ENCODE data around the gene NDUFS4. TPM values are rescaled to one million over a fixed set of nuclear protein-coding genes. Genes with fewer than 3 reads are reported as not detected.
"Not testable (repeated sequence)": the region's sequence is repeated elsewhere in the genome, so short reads cannot be mapped to it uniquely, and the experiment has no call there.

The NDUFS4 gene
- total RNA-seq, 1 donor from 2014 or later: 62.9 TPM

DNA sequence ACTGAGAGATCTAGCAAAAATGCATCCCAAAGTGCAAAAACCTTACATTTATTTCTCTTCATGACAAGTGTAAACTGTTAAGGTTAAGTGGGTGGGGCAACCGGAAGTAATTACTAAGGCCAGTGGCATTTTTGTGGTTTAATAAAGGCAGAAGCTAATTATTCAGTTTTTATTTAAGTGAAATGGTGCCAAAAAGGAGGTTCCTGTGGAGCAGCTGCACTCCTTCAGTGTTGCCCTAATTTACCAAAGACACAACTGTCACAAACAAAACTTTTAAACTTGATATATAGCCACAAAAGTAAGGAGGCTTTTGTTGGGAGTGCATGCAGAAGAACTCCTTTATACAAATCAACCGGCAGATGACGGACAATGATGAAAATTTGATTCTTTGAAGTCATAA is 81.6 kb downstream of the NDUFS4 start:
- Histone ChIP-seq H3K36me3 (no peaks in the 10 kb centered on the region), H3K27me3 (no peaks in the 10 kb centered on the region), H3K27ac (no peak overlapping the region), H3K4me1 (peaks cover 19% of the 10 kb centered on the region), H3K4me3 (no peak overlapping the region), H3K9me3 (no peaks in the 10 kb centered on the region)
- DNase-seq (ENCODE audit: extremely low spot score in 2 of 2): no peak
- TF ChIP-seq POLR2AphosphoS5 (IDR thresholded peaks at IDR 0.05; ENCODE audit: insufficient read depth in 1 of 2, low read depth in 1 of 2) (no peak), POLR2A (IDR thresholded peaks at IDR 0.05) (no peak)
- TF ChIP-seq, protein P1, sequence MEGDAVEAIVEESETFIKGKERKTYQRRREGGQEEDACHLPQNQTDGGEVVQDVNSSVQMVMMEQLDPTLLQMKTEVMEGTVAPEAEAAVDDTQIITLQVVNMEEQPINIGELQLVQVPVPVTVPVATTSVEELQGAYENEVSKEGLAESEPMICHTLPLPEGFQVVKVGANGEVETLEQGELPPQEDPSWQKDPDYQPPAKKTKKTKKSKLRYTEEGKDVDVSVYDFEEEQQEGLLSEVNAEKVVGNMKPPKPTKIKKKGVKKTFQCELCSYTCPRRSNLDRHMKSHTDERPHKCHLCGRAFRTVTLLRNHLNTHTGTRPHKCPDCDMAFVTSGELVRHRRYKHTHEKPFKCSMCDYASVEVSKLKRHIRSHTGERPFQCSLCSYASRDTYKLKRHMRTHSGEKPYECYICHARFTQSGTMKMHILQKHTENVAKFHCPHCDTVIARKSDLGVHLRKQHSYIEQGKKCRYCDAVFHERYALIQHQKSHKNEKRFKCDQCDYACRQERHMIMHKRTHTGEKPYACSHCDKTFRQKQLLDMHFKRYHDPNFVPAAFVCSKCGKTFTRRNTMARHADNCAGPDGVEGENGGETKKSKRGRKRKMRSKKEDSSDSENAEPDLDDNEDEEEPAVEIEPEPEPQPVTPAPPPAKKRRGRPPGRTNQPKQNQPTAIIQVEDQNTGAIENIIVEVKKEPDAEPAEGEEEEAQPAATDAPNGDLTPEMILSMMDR (IDR thresholded peaks at IDR 0.05): no peak
- intact Hi-C loops (cut with DNase I): no loop called here

DNA sequence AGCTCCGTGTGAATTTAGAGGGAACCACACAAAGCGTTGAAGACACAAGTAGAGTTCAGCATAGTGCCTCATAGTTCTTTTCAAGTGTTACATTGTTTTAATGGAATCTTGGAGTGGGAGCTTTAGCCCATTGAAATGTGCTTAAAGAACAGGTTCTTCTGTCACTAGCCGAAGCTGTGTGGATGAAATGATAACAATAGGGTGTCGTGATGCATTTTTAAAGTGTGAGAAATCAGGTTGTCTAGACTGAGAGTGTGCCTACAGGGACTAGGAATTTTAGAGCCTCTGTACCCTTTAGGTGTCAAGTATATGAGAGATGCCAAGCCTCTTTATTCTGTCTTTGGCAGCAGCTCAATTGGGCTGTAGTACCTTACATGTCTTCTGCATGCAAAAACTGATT is 83.0 kb downstream of the NDUFS4 start:
- no peaks in the 10 kb centered on the region for H3K9me3 ChIP-seq
- intact Hi-C loops (cut with DNase I): no loop called here
- H3K4me3 ChIP-seq: no peak overlapping the region
- no peaks in the 10 kb centered on the region for H3K27me3 ChIP-seq
- no peaks in the 10 kb centered on the region for H3K36me3 ChIP-seq
- peaks cover 19% of the 10 kb centered on the region for H3K4me1 ChIP-seq
- DNase-seq (ENCODE audit: extremely low spot score in 2 of 2): no peak
- no peak overlapping the region for H3K27ac ChIP-seq
- TF ChIP-seq, protein P1 (IDR thresholded peaks at IDR 0.05): no peak
- TF ChIP-seq POLR2A (IDR thresholded peaks at IDR 0.05) (no peak), POLR2AphosphoS5 (IDR thresholded peaks at IDR 0.05; ENCODE audit: insufficient read depth in 1 of 2, low read depth in 1 of 2) (no peak)

DNA sequence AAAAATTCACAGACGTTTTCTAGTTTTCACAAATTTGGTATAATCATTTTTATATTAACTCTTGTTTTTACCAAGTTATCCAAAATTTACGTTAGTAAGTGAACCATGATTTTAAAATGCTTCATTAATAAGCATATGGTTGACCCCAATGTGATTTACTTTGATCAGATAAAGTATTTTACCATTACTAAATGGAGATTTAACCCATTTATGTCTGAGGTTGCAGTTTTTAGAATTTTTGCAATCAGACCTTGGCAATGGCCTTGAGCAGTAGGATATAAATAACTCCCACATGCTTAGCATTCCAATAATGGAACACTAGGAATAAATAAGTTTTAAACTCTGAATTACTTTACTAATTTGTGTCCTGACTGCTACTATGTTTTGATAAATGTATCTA is 84.6 kb downstream of the NDUFS4 start:
- DNase-seq (ENCODE audit: extremely low spot score in 2 of 2): no peak
- Histone ChIP-seq H3K27ac (no peak overlapping the region), H3K27me3 (no peaks in the 10 kb centered on the region), H3K4me3 (no peak overlapping the region), H3K4me1 (peaks cover 19% of the 10 kb centered on the region), H3K36me3 (no peaks in the 10 kb centered on the region), H3K9me3 (no peaks in the 10 kb centered on the region)
- intact Hi-C loops (cut with DNase I): no loop called here
- TF ChIP-seq, protein P1 (IDR thresholded peaks at IDR 0.05): no peak
- no peak for TF ChIP-seq POLR2AphosphoS5 (IDR thresholded peaks at IDR 0.05; ENCODE audit: insufficient read depth in 1 of 2, low read depth in 1 of 2)
- TF ChIP-seq POLR2A (IDR thresholded peaks at IDR 0.05): no peak

DNA sequence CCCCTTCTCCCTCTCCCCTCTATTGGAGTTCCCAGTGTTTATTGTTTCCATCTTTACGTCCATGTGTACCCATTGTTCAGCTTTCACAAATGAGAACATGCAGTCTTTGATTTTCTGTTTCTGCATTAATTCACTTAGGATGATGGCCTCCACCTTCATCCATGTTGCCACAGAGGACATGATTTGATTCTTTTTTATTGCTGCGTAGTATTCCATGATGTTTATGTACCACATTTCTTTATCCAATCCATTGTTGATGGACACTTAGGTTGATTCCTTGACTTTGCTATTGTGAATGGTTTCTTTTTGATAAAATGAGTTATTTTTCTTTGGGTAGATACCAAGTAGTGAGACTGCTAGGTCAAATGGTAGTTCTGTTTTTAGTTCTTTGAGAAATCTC is 88.9 kb downstream of the NDUFS4 start:
- no peaks in the 10 kb centered on the region for H3K9me3 ChIP-seq
- intact Hi-C loops (cut with DNase I): no loop called here
- no peak for DNase-seq (ENCODE audit: extremely low spot score in 2 of 2)
- no peak overlapping the region for H3K27ac ChIP-seq
- H3K4me1 ChIP-seq: no peaks in the 10 kb centered on the region
- TF ChIP-seq, protein P1 (IDR thresholded peaks at IDR 0.05): no peak
- TF ChIP-seq POLR2AphosphoS5 (IDR thresholded peaks at IDR 0.05; ENCODE audit: insufficient read depth in 1 of 2, low read depth in 1 of 2) (no peak), POLR2A (IDR thresholded peaks at IDR 0.05) (no peak)
- no peaks in the 10 kb centered on the region for H3K27me3 ChIP-seq
- H3K4me3 ChIP-seq: no peak overlapping the region
- H3K36me3 ChIP-seq: no peaks in the 10 kb centered on the region

DNA sequence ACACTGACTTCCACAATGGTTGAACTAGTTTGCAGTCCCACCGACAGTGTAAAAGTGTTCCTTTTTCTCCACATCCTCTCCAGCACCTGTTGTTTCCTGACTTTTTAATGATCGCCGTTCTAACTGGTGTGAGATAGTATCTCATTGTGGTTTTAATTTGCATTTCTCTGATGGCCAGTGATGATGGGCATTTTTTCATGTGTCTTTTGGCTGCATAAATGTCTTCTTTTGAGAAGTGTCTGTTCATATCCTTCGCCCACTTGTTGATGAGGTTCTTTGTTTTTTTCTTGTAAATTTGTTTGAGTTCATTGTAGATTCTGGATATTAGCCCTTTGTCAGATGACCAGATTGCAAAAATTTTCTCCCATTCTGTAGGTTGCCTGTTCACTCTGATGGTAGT is 100.1 kb downstream of the NDUFS4 start:
- H3K4me3 ChIP-seq; DNase-seq (ENCODE audit: extremely low spot score in 2 of 2); H3K4me1 ChIP-seq; intact Hi-C loops (cut with DNase I); H3K27ac ChIP-seq; H3K9me3 ChIP-seq; H3K36me3 ChIP-seq; H3K27me3 ChIP-seq: not testable (repeated sequence)

DNA sequence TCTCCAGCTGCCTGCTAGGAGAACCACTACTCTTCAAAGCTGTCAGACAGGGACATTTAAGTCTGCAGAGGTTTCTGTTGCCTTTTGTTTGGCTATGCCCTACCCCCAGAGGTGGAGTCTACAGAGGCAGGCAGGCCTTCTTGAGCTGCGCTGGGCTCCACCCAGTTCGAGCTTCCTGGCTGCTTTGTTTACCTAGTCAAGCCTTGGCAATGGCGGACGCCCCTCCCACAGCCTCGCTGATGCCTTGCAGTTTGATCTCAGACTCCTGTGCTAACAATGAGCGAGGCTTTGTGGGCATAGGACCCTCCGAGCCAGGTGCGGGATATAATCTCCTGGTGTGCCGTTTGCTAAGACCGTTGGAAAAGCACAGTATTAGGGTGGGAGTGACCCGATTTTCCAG is 104.9 kb downstream of the NDUFS4 start:
- H3K4me3 ChIP-seq; H3K36me3 ChIP-seq; intact Hi-C loops (cut with DNase I); DNase-seq (ENCODE audit: extremely low spot score in 2 of 2); H3K27me3 ChIP-seq; H3K27ac ChIP-seq; H3K9me3 ChIP-seq; H3K4me1 ChIP-seq: not testable (repeated sequence)

Data from vagina (tissue), 2 donors.